ENCODE results near the gene C2orf74.

C2orf74 gene

DNA sequence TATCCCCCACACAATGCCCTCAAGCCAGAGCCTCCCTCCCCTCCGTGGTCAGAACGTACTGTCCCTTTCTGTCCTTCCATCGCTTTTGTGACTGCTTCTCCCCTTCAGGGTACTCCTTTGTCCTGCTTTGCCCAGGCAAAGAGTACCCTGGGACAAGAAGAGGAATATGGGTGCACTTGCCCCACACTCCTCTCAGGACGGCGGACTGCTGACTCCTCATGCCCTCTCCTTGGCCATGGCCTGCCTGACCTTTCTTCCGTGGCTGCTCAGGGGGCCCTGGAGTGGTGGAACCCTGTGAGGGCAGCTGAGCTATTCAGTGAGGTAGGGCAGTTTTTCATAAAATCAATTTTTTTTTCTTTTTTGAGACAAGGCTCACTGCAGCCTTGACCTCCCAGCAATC lies 18.7 kb downstream of the C2orf74 start:
- TF ChIP-seq, protein P1, sequence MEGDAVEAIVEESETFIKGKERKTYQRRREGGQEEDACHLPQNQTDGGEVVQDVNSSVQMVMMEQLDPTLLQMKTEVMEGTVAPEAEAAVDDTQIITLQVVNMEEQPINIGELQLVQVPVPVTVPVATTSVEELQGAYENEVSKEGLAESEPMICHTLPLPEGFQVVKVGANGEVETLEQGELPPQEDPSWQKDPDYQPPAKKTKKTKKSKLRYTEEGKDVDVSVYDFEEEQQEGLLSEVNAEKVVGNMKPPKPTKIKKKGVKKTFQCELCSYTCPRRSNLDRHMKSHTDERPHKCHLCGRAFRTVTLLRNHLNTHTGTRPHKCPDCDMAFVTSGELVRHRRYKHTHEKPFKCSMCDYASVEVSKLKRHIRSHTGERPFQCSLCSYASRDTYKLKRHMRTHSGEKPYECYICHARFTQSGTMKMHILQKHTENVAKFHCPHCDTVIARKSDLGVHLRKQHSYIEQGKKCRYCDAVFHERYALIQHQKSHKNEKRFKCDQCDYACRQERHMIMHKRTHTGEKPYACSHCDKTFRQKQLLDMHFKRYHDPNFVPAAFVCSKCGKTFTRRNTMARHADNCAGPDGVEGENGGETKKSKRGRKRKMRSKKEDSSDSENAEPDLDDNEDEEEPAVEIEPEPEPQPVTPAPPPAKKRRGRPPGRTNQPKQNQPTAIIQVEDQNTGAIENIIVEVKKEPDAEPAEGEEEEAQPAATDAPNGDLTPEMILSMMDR (IDR thresholded peaks at IDR 0.05; ENCODE audit: insufficient read depth, low read length, poor library complexity, severe bottlenecking), result no peak
- no peak for DNase-seq (ENCODE audit: extremely low read depth, insufficient read length)
- Histone ChIP-seq H3K27me3 (replicated peaks; ENCODE audit: control insufficient read depth, insufficient read depth, low read length) (no peaks in the 10 kb centered on the region), H3K36me3 (ENCODE audit: control insufficient read depth, insufficient read depth, low read length) (peaks cover 28% of the 10 kb centered on the region), H3K4me3 (replicated peaks; ENCODE audit: low read depth, low read length) (no peak overlapping the region; the same call in 1 of the 2 replicates)

DNA sequence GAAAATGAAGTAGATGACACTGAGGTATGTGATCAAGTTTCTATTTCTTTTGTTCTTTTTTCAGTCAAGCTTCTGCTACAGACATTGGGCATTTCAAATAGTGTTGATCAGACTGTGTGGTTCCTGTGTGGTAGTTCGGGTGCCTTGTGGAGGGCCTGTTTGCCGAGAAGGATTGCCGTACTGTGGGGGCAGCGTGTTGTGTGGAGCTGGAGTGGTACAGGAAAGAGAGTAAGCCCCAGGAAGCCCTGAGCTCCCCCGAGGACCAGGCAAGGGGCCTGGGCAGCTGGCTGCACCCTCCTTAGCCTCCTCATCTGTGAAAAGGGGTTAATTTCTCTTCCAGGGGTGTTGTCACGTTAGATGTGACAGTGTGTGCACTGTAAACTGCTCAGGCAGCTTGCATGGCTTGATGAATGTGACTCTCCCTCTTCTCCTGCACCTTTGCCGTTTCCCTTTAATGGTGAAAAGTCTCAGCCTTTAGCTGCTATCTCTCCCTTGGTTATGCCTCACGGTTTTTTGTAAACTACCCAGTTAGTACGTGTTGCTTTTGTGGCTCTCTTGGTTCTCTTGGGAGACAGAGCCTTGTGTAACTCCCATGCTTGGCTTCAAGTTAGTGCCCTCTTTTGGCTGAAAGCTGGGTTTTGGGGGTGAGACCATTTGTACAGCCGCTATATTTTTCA lies 19.5 kb downstream of the C2orf74 start:
- no peak for DNase-seq (ENCODE audit: extremely low read depth, insufficient read length)
- Histone ChIP-seq H3K27me3 (replicated peaks; ENCODE audit: control insufficient read depth, insufficient read depth, low read length) (no peaks in the 10 kb centered on the region), H3K4me3 (replicated peaks; ENCODE audit: low read depth, low read length) (no peak overlapping the region), H3K36me3 (ENCODE audit: control insufficient read depth, insufficient read depth, low read length) (peaks cover 28% of the 10 kb centered on the region)
- TF ChIP-seq, protein P1 (IDR thresholded peaks at IDR 0.05; ENCODE audit: insufficient read depth, low read length, poor library complexity, severe bottlenecking), result no peak

DNA sequence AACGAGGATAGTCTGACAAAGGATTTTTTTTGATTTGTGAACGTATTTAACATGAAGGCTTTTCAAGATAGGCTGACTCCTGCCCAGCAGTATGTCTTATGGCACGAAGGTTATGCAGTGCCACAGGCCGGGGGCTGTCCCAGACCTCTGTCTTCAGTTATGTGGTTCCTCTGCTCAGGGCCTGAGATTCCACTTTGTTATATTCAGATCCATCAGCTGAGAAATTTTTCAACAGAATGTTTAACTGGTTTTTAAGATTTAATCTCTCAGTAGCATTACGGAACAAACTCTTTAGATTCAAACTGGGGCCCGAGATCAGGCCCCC lies 20.0 kb downstream of the C2orf74 start:
- Histone ChIP-seq H3K36me3 (ENCODE audit: control insufficient read depth, insufficient read depth, low read length) (peaks cover 28% of the 10 kb centered on the region), H3K4me3 (replicated peaks; ENCODE audit: low read depth, low read length) (no peak overlapping the region), H3K27me3 (replicated peaks; ENCODE audit: control insufficient read depth, insufficient read depth, low read length) (no peaks in the 10 kb centered on the region)
- TF ChIP-seq, protein P1 (IDR thresholded peaks at IDR 0.05; ENCODE audit: insufficient read depth, low read length, poor library complexity, severe bottlenecking), result no peak
- DNase-seq (ENCODE audit: extremely low read depth, insufficient read length), result no peak

DNA sequence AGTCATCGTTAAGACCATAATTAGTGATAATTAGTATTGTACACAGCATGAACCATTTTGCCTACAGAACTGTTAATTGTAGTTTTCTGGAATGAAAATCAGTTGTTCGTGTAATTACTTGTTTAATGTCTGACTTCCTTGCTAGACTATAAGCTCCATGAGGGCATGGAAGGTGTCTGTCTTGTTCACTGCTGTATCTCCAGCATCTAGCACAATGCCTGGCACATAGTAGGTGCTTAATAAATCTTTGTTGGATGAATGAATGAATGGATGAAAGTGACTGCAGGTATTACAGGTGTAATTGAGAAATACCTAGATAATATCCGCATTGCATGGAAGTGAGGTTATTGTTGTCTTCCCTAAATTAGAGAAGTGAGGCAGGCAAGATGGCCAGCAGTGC lies 21.8 kb downstream of the C2orf74 start:
- Histone ChIP-seq H3K36me3 (ENCODE audit: control insufficient read depth, insufficient read depth, low read length) (peaks cover 33% of the 10 kb centered on the region), H3K27me3 (replicated peaks; ENCODE audit: control insufficient read depth, insufficient read depth, low read length) (no peaks in the 10 kb centered on the region), H3K4me3 (replicated peaks; ENCODE audit: low read depth, low read length) (no peak overlapping the region)
- DNase-seq (ENCODE audit: extremely low read depth, insufficient read length), result no peak
- TF ChIP-seq, protein P1 (IDR thresholded peaks at IDR 0.05; ENCODE audit: insufficient read depth, low read length, poor library complexity, severe bottlenecking), result no peak

DNA sequence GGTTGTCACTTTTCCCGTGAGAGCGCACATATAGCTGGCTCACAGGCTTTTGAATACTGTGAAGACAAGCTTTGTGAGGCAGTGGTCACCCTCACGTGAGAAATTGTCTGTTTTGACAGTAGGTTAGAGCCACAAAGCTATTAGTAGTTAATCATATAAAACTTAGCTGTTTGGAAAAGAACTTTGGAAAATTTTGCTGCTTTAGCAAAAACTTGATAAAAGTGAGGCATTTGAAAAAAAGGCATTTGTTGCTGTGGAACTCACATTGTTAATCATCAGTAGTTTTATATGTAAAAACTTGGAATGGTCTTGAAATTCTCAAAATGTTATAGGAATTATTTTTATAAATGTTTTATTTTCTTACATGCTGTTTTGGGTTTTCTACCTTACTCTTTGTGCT lies 22.3 kb downstream of the C2orf74 start:
- DNase-seq (ENCODE audit: extremely low read depth, insufficient read length), result no peak
- H3K27me3 ChIP-seq (replicated peaks; ENCODE audit: control insufficient read depth, insufficient read depth, low read length), result no peaks in the 10 kb centered on the region
- TF ChIP-seq, protein P1 (IDR thresholded peaks at IDR 0.05; ENCODE audit: insufficient read depth, low read length, poor library complexity, severe bottlenecking), result no peak
- H3K36me3 ChIP-seq (ENCODE audit: control insufficient read depth, insufficient read depth, low read length), result peaks cover 34% of the 10 kb centered on the region
- no peak overlapping the region for H3K4me3 ChIP-seq (replicated peaks; ENCODE audit: low read depth, low read length)

DNA sequence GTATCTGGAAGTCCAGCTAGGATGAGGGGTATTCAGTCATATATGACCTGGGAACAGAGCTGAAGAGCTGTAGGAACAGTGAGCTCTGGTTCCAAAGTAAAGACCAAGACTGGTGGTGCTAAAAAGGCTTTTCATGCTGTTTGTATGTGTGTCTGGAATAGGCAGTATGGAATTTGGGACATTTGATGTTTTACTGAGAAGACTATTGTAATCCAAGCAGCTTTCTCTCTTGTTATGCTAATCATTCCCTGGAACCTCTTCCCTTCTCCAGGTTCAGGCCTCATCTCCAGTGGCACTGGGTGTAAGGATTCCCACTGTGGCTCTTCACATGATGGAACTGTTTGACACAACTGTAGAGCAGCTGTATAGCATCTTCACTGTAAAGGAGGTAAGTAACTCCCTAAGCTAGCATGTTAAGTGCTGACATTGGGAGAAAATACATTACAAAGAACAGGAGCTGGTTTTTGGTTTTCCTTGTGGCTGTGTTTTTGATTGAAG lies 23.3 kb downstream of the C2orf74 start:
- peaks cover 30% of the 10 kb centered on the region for H3K36me3 ChIP-seq (ENCODE audit: control insufficient read depth, insufficient read depth, low read length)

More for the DNA sequence above, 23.3 kb downstream of the C2orf74 start:
- H3K4me3 ChIP-seq (replicated peaks; ENCODE audit: low read depth, low read length), result no peak overlapping the region
- no peak for DNase-seq (ENCODE audit: extremely low read depth, insufficient read length)
- no peaks in the 10 kb centered on the region for H3K27me3 ChIP-seq (replicated peaks; ENCODE audit: control insufficient read depth, insufficient read depth, low read length)
- TF ChIP-seq, protein P1 (IDR thresholded peaks at IDR 0.05; ENCODE audit: insufficient read depth, low read length, poor library complexity, severe bottlenecking), result no peak
